AG09309 (cell line): ENCODE results near the gene LDHAL6B.

Experiments
- DNase-seq: peaks from one replicate; pipeline ENCODE4 v3.0.0-alpha.2; 2010; ENCODE audit warnings: low read depth
- H3K4me3 ChIP-seq: 2 replicates; pipeline ENCODE4 v1.5.1; 2011; ENCODE audit warnings: mild to moderate bottlenecking, low read depth, low read length, moderate library complexity; ENCODE audit not compliant: control insufficient read depth
- TF ChIP-seq, protein P1 (sequence below): IDR thresholded peaks from 2 replicates; pipeline ENCODE4 v1.5.1; 2011; ENCODE audit warnings: mild to moderate bottlenecking, low read depth, low read length, inconsistent platforms; ENCODE audit not compliant: insufficient read depth, control insufficient read depth; ENCODE audit errors: missing control alignments

LDHAL6B gene

DNA sequence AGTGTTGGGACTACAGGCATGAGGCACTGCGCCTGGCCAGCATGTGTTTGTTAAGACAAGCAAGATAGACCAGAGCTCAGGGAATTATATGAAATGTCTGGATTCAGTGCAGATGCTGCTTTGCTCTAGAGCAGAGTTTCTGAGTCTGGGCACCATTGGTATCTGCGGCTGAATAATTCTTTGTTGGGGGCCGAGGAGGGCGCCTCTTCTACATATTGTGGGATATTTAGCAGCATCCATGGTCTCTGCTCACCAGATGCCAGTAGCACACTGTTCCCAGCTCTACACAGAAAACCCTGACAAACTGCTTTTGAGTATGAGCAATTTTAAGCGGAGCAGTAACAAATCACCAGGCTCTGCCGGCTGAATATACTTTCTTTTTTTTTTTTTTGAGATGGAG, 3.6 kb upstream of the LDHAL6B start:
- DNase-seq = no peak
- TF ChIP-seq, protein P1, sequence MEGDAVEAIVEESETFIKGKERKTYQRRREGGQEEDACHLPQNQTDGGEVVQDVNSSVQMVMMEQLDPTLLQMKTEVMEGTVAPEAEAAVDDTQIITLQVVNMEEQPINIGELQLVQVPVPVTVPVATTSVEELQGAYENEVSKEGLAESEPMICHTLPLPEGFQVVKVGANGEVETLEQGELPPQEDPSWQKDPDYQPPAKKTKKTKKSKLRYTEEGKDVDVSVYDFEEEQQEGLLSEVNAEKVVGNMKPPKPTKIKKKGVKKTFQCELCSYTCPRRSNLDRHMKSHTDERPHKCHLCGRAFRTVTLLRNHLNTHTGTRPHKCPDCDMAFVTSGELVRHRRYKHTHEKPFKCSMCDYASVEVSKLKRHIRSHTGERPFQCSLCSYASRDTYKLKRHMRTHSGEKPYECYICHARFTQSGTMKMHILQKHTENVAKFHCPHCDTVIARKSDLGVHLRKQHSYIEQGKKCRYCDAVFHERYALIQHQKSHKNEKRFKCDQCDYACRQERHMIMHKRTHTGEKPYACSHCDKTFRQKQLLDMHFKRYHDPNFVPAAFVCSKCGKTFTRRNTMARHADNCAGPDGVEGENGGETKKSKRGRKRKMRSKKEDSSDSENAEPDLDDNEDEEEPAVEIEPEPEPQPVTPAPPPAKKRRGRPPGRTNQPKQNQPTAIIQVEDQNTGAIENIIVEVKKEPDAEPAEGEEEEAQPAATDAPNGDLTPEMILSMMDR = no peak
- no peak overlapping the region for H3K4me3 ChIP-seq

DNA sequence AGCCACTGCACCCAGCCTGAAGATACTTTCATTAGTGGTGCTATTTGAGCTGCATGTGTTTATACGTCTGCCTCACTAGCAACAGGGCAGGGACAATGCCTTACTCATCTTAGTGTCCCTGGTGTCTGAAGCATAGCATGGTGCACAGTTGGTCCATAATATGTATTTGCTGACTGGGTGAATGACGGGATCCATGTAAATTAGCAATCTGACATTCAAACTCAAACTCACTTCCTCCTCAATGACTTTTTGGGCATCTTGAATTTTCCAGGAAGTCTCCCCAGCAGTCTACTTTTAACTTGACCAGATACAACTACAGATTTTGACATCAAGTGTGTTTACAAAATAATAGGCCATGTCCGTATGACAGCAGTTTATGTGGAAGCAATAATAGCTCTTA, 3.0 kb upstream of the LDHAL6B start:
- TF ChIP-seq, protein P1 = no peak
- no peak overlapping the region for H3K4me3 ChIP-seq
- no peak for DNase-seq

DNA sequence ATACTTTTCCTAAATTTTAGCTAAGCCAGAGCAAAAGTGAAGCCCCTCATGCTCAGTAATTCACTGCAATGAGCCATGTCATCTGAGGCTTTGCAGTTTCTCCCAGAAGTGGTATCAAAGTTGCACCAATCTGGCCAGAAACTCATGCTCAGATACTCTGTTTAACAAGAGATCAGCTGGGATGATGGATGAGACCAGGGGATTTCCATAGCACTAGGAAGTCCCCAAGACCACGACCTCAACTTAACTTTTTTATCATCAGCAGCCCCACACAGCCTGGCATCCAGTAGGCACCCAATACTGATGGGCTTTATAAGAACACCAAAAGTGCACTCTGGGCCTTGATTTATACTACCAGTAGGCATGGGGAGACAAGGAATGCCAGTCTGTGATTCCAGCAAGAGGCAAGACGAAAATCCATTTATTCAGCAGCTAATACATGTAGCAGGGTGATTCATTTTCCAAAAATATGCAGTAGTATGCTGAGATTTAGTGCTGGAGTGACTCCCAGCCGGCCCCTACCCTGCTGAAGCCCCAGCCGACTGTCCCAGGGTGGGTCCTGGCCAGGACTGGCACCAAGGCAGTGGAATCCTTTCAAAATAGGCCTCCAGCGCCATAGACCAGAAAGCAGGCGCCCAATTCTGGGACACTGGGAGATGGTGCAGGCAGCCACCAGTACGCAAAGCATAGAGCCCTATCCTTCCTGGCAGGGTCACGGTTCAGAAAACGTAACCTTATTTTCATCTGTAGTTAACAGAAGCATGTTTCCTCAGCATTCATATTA, 612 bp upstream of the LDHAL6B start:
- DNase-seq = no peak
- TF ChIP-seq, protein P1 = no peak
- H3K4me3 ChIP-seq = no peak overlapping the region

DNA sequence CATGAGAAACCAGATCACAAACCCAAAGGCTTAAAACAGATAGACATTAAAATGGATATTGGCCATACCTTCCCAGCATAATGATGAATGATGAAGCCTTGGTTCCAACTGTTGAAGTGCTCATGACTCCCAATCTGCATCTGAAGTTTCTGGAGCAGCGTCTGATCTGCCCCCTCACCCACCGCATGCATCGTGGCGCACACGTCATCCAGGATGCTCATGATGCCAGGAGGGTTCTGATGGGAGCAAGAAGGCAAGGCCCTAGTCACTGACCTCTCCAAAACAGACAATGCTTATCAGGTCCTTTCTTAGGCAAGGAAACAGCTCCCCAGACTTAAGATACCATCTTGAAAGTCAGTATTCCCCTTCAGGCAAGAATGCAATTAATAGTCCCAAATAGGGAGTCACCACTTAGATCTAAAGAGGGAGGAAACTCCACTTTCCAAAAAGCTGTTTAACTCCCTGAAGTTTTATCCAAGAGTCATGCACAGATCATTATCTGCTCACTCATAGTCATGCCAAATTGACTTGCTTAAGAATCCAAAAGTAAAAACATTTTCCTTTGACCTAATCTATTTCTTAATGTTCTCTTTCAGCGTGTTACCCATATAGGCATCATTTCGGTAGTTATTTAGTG, 2.1 kb downstream of the LDHAL6B start:
- TF ChIP-seq, protein P1 = no peak
- H3K4me3 ChIP-seq = no peak overlapping the region
- DNase-seq = no peak

DNA sequence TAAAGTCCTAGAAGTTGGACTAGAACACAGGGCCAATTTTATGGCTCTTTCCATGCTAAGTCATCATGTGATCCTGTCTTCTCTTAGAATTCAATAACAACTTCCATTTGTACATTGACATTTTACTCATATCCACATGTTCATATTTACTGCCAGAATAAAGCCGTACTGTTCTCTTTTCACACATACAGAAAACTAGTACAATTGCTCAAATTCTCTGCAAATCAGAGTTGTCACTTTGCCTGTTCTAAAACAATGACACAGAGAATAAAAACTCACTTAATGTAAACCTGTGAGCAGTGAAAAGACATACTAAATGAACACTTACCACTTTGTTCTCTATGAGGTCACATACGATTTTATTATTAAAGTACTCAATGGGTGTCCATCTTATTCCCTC, 3.5 kb downstream of the LDHAL6B start:
- no peak for DNase-seq
- TF ChIP-seq, protein P1 = no peak
- H3K4me3 ChIP-seq = no peak overlapping the region

DNA sequence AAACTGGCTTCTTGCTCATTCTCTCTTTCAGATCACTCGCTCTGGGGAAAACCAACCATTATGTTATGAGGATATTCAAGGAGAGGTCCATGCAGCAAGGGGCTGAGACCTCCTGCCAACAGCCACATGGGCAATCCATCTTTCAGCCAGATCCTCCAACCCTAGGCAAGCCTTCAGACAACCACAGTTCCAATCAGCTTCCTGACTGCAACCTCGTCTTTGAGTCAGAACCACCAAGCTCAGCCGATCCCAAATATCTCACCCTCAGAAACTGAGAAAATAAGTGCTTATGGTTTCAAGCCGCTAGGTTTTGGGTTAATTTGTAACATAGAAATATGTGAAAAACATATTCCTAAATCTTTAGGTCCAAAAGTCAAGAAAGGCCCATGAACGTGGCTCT, 10.3 kb downstream of the LDHAL6B start:
- DNase-seq = no peak
- TF ChIP-seq, protein P1 = no peak
- H3K4me3 ChIP-seq = no peak overlapping the region
